ENCODE measurements around the gene ZNF808. TPM values are rescaled to one million over a fixed set of nuclear protein-coding genes. Genes with fewer than 3 reads are reported as not detected.

Gene ZNF808
- total RNA-seq, 3 donors from 2014 or later (not counting 1 experiment from before 2014, with no cell fraction given) = 43.8 to 69.1 (median 49.5) TPM

- H3K9me3 Mint-ChIP-seq = peaks cover 0 to 2% of the 10 kb centered on the region in 2 donors
- no peak for TF ChIP-seq CTCF (IDR thresholded peaks at IDR 0.05)
- H3K27ac Mint-ChIP-seq = no peak overlapping the region
- no peaks in the 10 kb centered on the region for H3K36me3 Mint-ChIP-seq
- WGBS (ENCODE audit: insufficient coverage) = 93% methylated on average over 11 of the region's 14 CpGs
- Histone ChIP-seq H3K4me1 (ENCODE audit: control insufficient read depth, insufficient read depth, low read length) (peaks cover 16% of the 10 kb centered on the region), H3K27me3 (ENCODE audit: control insufficient read depth, insufficient read depth, low read length) (no peaks in the 10 kb centered on the region), H3K27ac (ENCODE audit: low read length) (no peak overlapping the region), H3K9me3 (ENCODE audit: control insufficient read depth, insufficient read depth, low read length) (peaks cover 9% of the 10 kb centered on the region), H3K36me3 (ENCODE audit: control insufficient read depth, insufficient read depth, low read length) (no peaks in the 10 kb centered on the region), H3K4me3 (ENCODE audit: low read length) (no peak overlapping the region)
- peaks cover 0 to 6% of the 10 kb centered on the region in 2 donors for H3K27me3 Mint-ChIP-seq (ENCODE audit: low read depth in 2 of 2)
- H3K4me3 Mint-ChIP-seq = no peak overlapping the region
- no peak for DNase-seq
- intact Hi-C loops (cut with micrococcal nuclease) = no loop called here
- peaks cover 0 to 20% of the 10 kb centered on the region in 2 donors for H3K4me1 Mint-ChIP-seq
- no peak for ATAC-seq
Observed at GRCh38 chr19:52522551-52522950, 4.9 kb upstream of the ZNF808 start.

- Mint-ChIP-seq H3K36me3 (no peaks in the 10 kb centered on the region), H3K4me1 (peaks cover 12 to 29% of the 10 kb centered on the region in 2 donors), H3K27me3 (ENCODE audit: low read depth in 2 of 2) (peaks cover 0 to 6% of the 10 kb centered on the region in 2 donors), H3K4me3 (no peak overlapping the region), H3K9me3 (peaks cover 0 to 2% of the 10 kb centered on the region in 2 donors), H3K27ac (no peak overlapping the region)
- Histone ChIP-seq H3K4me3 (ENCODE audit: low read length) (no peak overlapping the region), H3K27ac (ENCODE audit: low read length) (no peak overlapping the region), H3K9me3 (ENCODE audit: control insufficient read depth, insufficient read depth, low read length) (peaks cover 4% of the 10 kb centered on the region), H3K4me1 (ENCODE audit: control insufficient read depth, insufficient read depth, low read length) (peaks cover 27% of the 10 kb centered on the region), H3K36me3 (ENCODE audit: control insufficient read depth, insufficient read depth, low read length) (no peaks in the 10 kb centered on the region), H3K27me3 (ENCODE audit: control insufficient read depth, insufficient read depth, low read length) (no peaks in the 10 kb centered on the region)
- no peak for DNase-seq
- intact Hi-C loops (cut with micrococcal nuclease) = no loop called here
- WGBS (ENCODE audit: insufficient coverage) = 91% methylated on average over 20 of the region's 20 CpGs
- no peak for ATAC-seq
- TF ChIP-seq CTCF (IDR thresholded peaks at IDR 0.05) = no peak
Observed at GRCh38 chr19:52524086-52524485, 3.4 kb upstream of the ZNF808 start.

- no peak for DNase-seq
- H3K4me1 Mint-ChIP-seq = peaks cover 22% of the 10 kb centered on the region in 2 donors
- H3K27ac Mint-ChIP-seq = peak overlapping the region; percentile 95 to 99
- 3% methylated on average over 25 of the region's 25 CpGs for WGBS (ENCODE audit: insufficient coverage)
- H3K4me3 ChIP-seq (ENCODE audit: low read length) = peak overlapping the region; percentile 82
- no peaks in the 10 kb centered on the region for H3K27me3 ChIP-seq (ENCODE audit: control insufficient read depth, insufficient read depth, low read length)
- no peaks in the 10 kb centered on the region for H3K9me3 Mint-ChIP-seq
- peak in 2 of 3 donors; percentile 1 to 4 for ATAC-seq
- H3K27ac ChIP-seq (ENCODE audit: low read length) = peak overlapping the region; percentile 88
- no peaks in the 10 kb centered on the region for H3K27me3 Mint-ChIP-seq (ENCODE audit: low read depth in 2 of 2)
- intact Hi-C loops (cut with micrococcal nuclease) = loop anchor here (1.0 to 5.0 kb wide), 2 partner anchors 42 to 74 kb away; partner anchors contain the start of gene ZNF701
- no peaks in the 10 kb centered on the region for H3K9me3 ChIP-seq (ENCODE audit: control insufficient read depth, insufficient read depth, low read length)
- peak overlapping the region; percentile 99 for H3K4me3 Mint-ChIP-seq
- no peak for TF ChIP-seq CTCF (IDR thresholded peaks at IDR 0.05)
- H3K36me3 Mint-ChIP-seq = peaks cover 4% of the 10 kb centered on the region
- H3K36me3 ChIP-seq (ENCODE audit: control insufficient read depth, insufficient read depth, low read length) = peaks cover 5% of the 10 kb centered on the region
- H3K4me1 ChIP-seq (ENCODE audit: control insufficient read depth, insufficient read depth, low read length) = peaks cover 22% of the 10 kb centered on the region
Observed at GRCh38 chr19:52527956-52528351, 486 bp downstream of the ZNF808 start.

GRCh38 chr19:52532480-52532879 lies 5.0 kb downstream of the ZNF808 start:
- Mint-ChIP-seq H3K4me3 (peak overlapping the region; percentile 13), H3K36me3 (peaks cover 7% of the 10 kb centered on the region), H3K9me3 (no peaks in the 10 kb centered on the region), H3K27me3 (ENCODE audit: low read depth in 2 of 2) (no peaks in the 10 kb centered on the region), H3K27ac (peak overlapping the region in 1 of 2 donors; percentile 5), H3K4me1 (peaks cover 36 to 41% of the 10 kb centered on the region in 2 donors)
- WGBS (ENCODE audit: insufficient coverage) = no CpG with 5 or more reads among the region's 2 CpGs
- Histone ChIP-seq H3K4me3 (ENCODE audit: low read length) (no peak overlapping the region), H3K27ac (ENCODE audit: low read length) (no peak overlapping the region), H3K36me3 (ENCODE audit: control insufficient read depth, insufficient read depth, low read length) (peaks cover 14% of the 10 kb centered on the region), H3K9me3 (ENCODE audit: control insufficient read depth, insufficient read depth, low read length) (no peaks in the 10 kb centered on the region), H3K27me3 (ENCODE audit: control insufficient read depth, insufficient read depth, low read length) (no peaks in the 10 kb centered on the region), H3K4me1 (ENCODE audit: control insufficient read depth, insufficient read depth, low read length) (peaks cover 37% of the 10 kb centered on the region)
- no peak for TF ChIP-seq CTCF (IDR thresholded peaks at IDR 0.05)
- ATAC-seq (no peak), DNase-seq (no peak)
- intact Hi-C loops (cut with micrococcal nuclease) = loop anchor here (10.0 kb wide), 1 partner anchor 162 kb away; no protein-coding TSS in a partner anchor
